Epithelial cell of proximal tubule (primary cell): ENCODE results near the gene ZNF646. TPM values are rescaled to one million over a fixed set of nuclear protein-coding genes. Genes with fewer than 3 reads are reported as not detected.

Experiments
- DNase-seq: peaks from one replicate; pipeline ENCODE4 v3.0.0-alpha.2; 2011; ENCODE audit warnings: low read depth
- H3K4me3 ChIP-seq: 2 replicates; pipeline ENCODE4 v1.5.1; 2011; ENCODE audit warnings: low read depth, mild to moderate bottlenecking, low read length
- total RNA-seq: library from RNA; depleted of rRNA; stranded (reverse); fragments of >200 nt; gene quantifications from 2 replicates; pipeline ENCODE4 v1.2.3, GENCODE V29; 2015
- TF ChIP-seq, protein P1 (sequence below): conservative IDR thresholded peaks from 2 replicates; pipeline ENCODE4 v1.5.1; 2012; ENCODE audit warnings: low read depth, mild to moderate bottlenecking, low read length

ZNF646 gene
- total RNA-seq, 1 donor from 2014 or later, result 13.5 TPM

DNA sequence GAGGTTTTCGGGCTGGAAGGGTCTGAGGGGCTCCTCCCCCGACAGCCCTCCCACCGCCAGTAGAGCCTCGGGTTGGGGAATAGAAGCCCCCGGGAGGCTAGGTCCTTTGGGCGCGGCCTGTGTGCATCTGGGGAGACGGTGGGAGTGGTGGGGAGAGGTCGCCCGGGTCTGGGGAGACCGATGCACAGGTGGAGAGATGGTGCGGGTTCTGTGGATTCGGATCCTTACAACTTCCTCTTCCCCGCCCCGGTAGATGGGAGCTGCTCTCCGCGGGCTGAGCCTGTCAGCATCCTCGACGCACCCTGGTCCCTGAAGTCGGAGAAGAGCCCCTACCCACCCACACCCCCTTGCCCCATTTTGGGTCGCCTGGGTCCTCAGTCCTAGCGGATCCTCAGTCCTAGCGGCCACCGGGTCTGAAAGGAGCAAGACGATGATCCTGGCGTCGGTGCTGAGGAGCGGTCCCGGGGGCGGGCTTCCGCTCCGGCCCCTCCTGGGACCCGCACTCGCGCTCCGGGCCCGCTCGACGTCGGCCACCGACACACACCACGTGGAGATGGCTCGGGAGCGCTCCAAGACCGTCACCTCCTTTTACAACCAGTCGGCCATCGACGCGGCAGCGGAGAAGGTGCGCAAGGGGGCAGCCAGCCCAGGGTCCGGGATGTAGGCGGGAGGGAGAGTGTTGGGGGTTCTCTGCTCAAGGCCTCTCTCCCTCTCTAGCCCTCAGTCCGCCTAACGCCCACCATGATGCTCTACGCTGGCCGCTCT lies 34.8 kb downstream of the ZNF646 start:
- peak overlapping the region; percentile 87 for H3K4me3 ChIP-seq
- DNase-seq, result no peak
- TF ChIP-seq, protein P1, sequence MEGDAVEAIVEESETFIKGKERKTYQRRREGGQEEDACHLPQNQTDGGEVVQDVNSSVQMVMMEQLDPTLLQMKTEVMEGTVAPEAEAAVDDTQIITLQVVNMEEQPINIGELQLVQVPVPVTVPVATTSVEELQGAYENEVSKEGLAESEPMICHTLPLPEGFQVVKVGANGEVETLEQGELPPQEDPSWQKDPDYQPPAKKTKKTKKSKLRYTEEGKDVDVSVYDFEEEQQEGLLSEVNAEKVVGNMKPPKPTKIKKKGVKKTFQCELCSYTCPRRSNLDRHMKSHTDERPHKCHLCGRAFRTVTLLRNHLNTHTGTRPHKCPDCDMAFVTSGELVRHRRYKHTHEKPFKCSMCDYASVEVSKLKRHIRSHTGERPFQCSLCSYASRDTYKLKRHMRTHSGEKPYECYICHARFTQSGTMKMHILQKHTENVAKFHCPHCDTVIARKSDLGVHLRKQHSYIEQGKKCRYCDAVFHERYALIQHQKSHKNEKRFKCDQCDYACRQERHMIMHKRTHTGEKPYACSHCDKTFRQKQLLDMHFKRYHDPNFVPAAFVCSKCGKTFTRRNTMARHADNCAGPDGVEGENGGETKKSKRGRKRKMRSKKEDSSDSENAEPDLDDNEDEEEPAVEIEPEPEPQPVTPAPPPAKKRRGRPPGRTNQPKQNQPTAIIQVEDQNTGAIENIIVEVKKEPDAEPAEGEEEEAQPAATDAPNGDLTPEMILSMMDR, result no peak

GRCh38 chr16:31109622-31110021 lies 35.4 kb downstream of the ZNF646 start:
- peak overlapping the region; percentile 87 for H3K4me3 ChIP-seq
- TF ChIP-seq, protein P1, result no peak
- DNase-seq, result no peak

DNA sequence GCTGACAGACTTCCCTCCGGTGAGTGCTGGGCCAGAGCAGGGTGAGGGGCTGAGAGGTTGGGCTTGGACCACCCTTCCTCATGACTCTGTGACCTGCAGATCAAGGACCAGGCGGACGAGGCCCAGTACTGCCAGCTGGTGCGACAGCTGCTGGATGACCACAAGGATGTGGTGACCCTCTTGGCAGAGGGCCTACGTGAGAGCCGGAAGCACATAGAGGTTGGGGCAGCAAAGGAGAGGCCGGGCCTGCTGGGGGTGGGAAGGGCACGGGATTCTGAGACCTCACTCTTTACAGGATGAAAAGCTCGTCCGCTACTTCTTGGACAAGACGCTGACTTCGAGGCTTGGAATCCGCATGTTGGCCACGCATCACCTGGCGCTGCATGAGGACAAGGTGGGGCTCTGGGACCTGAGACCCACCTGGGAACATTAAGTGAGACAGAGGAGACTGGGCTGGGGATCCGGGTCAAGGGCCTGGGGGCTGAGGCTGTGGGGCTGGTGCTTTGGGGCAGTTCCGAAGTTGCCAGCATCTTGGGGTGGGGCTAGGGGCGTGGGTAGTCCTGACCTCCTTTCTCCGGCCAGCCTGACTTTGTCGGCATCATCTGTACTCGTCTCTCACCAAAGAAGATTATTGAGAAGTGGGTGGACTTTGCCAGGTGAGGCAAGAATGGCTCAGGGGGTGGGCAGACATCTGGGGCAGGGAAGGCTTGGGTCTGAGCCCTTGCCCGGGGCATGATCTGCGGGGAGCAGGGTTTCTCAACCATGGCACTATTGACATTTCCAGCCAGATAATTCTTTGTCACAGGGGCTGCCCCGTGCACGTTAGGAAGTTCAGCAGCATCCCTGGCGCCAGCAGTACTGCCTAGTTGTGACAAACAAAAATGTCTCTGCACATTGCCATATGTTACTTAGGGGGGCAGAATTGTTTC lies 36.1 kb downstream of the ZNF646 start:
- DNase-seq, result no peak
- no peak overlapping the region for H3K4me3 ChIP-seq
- TF ChIP-seq, protein P1, result no peak

- TF ChIP-seq, protein P1, result no peak
- H3K4me3 ChIP-seq, result no peak overlapping the region
These were observed 37.8 kb downstream of the ZNF646 start for GRCh38 chr16:31111881-31112466.

GRCh38 chr16:31112711-31113110 lies 38.5 kb downstream of the ZNF646 start:
- TF ChIP-seq, protein P1, result no peak
- H3K4me3 ChIP-seq, result no peak overlapping the region
- DNase-seq, result no peak

More at GRCh38 chr16:31111881-31112466, 37.8 kb downstream of the ZNF646 start:
- no peak for DNase-seq

GRCh38 chr16:31113121-31114120 lies 39.2 kb downstream of the ZNF646 start:
- peak; percentile 89 for DNase-seq
- TF ChIP-seq, protein P1, result no peak
- H3K4me3 ChIP-seq, result no peak overlapping the region
